Breast epithelium (tissue), 4 donors: Measurements from ENCODE around the gene MYO15B. TPM values are rescaled to one million over a fixed set of nuclear protein-coding genes. Genes with fewer than 3 reads are reported as not detected.

Source experiments
- DNase-seq, 2 donors: peaks; one replicate each; pipeline ENCODE4 v3.0.0-alpha.2; 2019; ENCODE audit warnings: low spot score in 2 of 2
- H3K27ac ChIP-seq, 2 donors: fragments of 200-600 bp; sonication (generic) in 1 of 2; one replicate each; pipeline ENCODE4 v1.5.1; 2016 to 2019; ENCODE audit warnings: mild to moderate bottlenecking in 1 of 2
- H3K27me3 ChIP-seq, 2 donors: fragments of 200-600 bp; sonication (generic) in 1 of 2; one replicate each; pipeline versions ENCODE4 v1.5.1 to v1.6.0; 2017 to 2019; ENCODE audit warnings: control low read depth in 1 of 2, mild to moderate bottlenecking in 1 of 2
- H3K36me3 ChIP-seq: fragments of 200-600 bp; one replicate; pipeline ENCODE4 v1.5.1; 2019
- H3K4me1 ChIP-seq, 2 donors: fragments of 200-600 bp; sonication (generic); one replicate each; pipeline ENCODE4 v1.5.1; 2016 to 2019; ENCODE audit warnings: control low read depth in 1 of 2
- H3K4me3 ChIP-seq, 3 donors: fragments of 200-600 bp; sonication (generic); 1 replicate in 2 of 3; 2 replicates in 1 of 3; pipeline ENCODE4 v1.5.1; 2016 to 2019; ENCODE audit warnings: mild to moderate bottlenecking in 3 of 3, moderate library complexity in 2 of 3
- H3K9me3 ChIP-seq, 2 donors: fragments of 200-600 bp; sonication (generic) in 1 of 2; one replicate each; pipeline ENCODE4 v1.5.1; 2016 to 2019; ENCODE audit warnings: control low read depth in 1 of 2
- CTCF ChIP-seq, 3 donors: fragments of 450-650 bp; IDR thresholded peaks; one replicate each; pipeline ENCODE4 v1.5.1; 2016 to 2017; ENCODE audit warnings: antibody characterized with exemption in 3 of 3, mild to moderate bottlenecking in 3 of 3, moderate library complexity in 3 of 3
- POLR2A ChIP-seq: fragments of 450-650 bp; IDR thresholded peaks from one replicate; pipeline ENCODE4 v1.6.1; 2016; ENCODE audit warnings: antibody characterized with exemption, mild to moderate bottlenecking, moderate library complexity
- POLR2AphosphoS5 ChIP-seq, 3 donors: sonication (generic); formaldehyde crosslinking; IDR thresholded peaks; one replicate each; pipeline ENCODE4 v1.6.1; 2017; ENCODE audit warnings: antibody characterized with exemption in 3 of 3
- intact Hi-C: fragments of 100-400 bp; cut with DNase I; formaldehyde crosslinking; loops from one replicate; pipeline ENCODE4 v1.15.1; 2023; ENCODE audit warnings: low total_unique reads
- total RNA-seq, 3 donors: library from RNA; depleted of rRNA; stranded (reverse); fragments of >200 nt; gene quantifications; one replicate each; pipeline ENCODE4 v1.1.0, GENCODE V29; 2016

Gene MYO15B
- total RNA-seq, 3 donors from 2014 or later: 65.3 to 121 (median 86.6) TPM

- Histone ChIP-seq H3K9me3 (no peaks in the 10 kb centered on the region), H3K4me1 (no peaks in the 10 kb centered on the region), H3K27me3 (no peaks in the 10 kb centered on the region), H3K4me3 (no peak overlapping the region), H3K36me3 (peaks cover 3% of the 10 kb centered on the region), H3K27ac (no peak overlapping the region)
- DNase-seq: no peak
- intact Hi-C loops: no loop called here
- TF ChIP-seq POLR2A (no peak), POLR2AphosphoS5 (IDR thresholded peaks at IDR 0.05) (no peak), CTCF (IDR thresholded peaks at IDR 0.05) (no peak)
Measured at GRCh38 chr17:75617218-75617617, 29.6 kb downstream of the MYO15B start.

- peaks cover 3% of the 10 kb centered on the region for H3K36me3 ChIP-seq
- H3K27me3 ChIP-seq: no peaks in the 10 kb centered on the region
- intact Hi-C loops: no loop called here
- DNase-seq: no peak
- H3K4me3 ChIP-seq: no peak overlapping the region
- no peak for TF ChIP-seq POLR2A
- TF ChIP-seq POLR2AphosphoS5 (IDR thresholded peaks at IDR 0.05): no peak
- no peak for TF ChIP-seq CTCF (IDR thresholded peaks at IDR 0.05)
- H3K4me1 ChIP-seq: no peaks in the 10 kb centered on the region
- no peak overlapping the region for H3K27ac ChIP-seq
- H3K9me3 ChIP-seq: no peaks in the 10 kb centered on the region
Measured at GRCh38 chr17:75617675-75618074, 30.1 kb downstream of the MYO15B start.

- Histone ChIP-seq H3K4me1 (no peaks in the 10 kb centered on the region), H3K27me3 (no peaks in the 10 kb centered on the region), H3K36me3 (peaks cover 3% of the 10 kb centered on the region), H3K9me3 (no peaks in the 10 kb centered on the region), H3K4me3 (no peak overlapping the region), H3K27ac (no peak overlapping the region)
- intact Hi-C loops: loop anchor here (1.0 kb wide), 1 partner anchor 24 kb away; no protein-coding TSS in a partner anchor
- TF ChIP-seq POLR2AphosphoS5 (IDR thresholded peaks at IDR 0.05) (no peak), POLR2A (no peak), CTCF (IDR thresholded peaks at IDR 0.05) (no peak)
- no peak for DNase-seq
Measured at GRCh38 chr17:75619506-75620431, 32.2 kb downstream of the MYO15B start.

GRCh38 chr17:75621489-75621888 is 33.9 kb downstream of the MYO15B start:
- H3K4me1 ChIP-seq: no peaks in the 10 kb centered on the region
- H3K27me3 ChIP-seq: no peaks in the 10 kb centered on the region
- H3K36me3 ChIP-seq: peaks cover 12% of the 10 kb centered on the region
- TF ChIP-seq POLR2A (no peak), CTCF (IDR thresholded peaks at IDR 0.05) (no peak), POLR2AphosphoS5 (IDR thresholded peaks at IDR 0.05) (no peak)
- H3K4me3 ChIP-seq: no peak overlapping the region
- DNase-seq: no peak
- no peaks in the 10 kb centered on the region for H3K9me3 ChIP-seq
- intact Hi-C loops: no loop called here
- no peak overlapping the region for H3K27ac ChIP-seq

GRCh38 chr17:75622076-75622475 is 34.5 kb downstream of the MYO15B start:
- H3K27ac ChIP-seq: no peak overlapping the region
- DNase-seq: no peak
- H3K36me3 ChIP-seq: peaks cover 11% of the 10 kb centered on the region
- no peaks in the 10 kb centered on the region for H3K9me3 ChIP-seq
- intact Hi-C loops: no loop called here
- no peaks in the 10 kb centered on the region for H3K27me3 ChIP-seq
- TF ChIP-seq POLR2A (no peak), POLR2AphosphoS5 (IDR thresholded peaks at IDR 0.05) (no peak), CTCF (IDR thresholded peaks at IDR 0.05) (no peak)
- H3K4me3 ChIP-seq: no peak overlapping the region
- no peaks in the 10 kb centered on the region for H3K4me1 ChIP-seq
